ENCODE results near the gene CHKA.
A peak's percentile ranks its signal among the peaks of the same experiment; 100 is the strongest.

The CHKA gene

GRCh38 chr11:68011051-68011943, 109.9 kb downstream of the CHKA start:
- no peak for DNase-seq

GRCh38 chr11:68010090-68011041, 110.8 kb downstream of the CHKA start, which contains the start of gene ALDH3B1:
Gene ALDH3B1, plus strand, starts transcription at chr11:68010327. Its CDS starts 4,971 bp downstream, at chr11:68015298.
- DNase-seq, result peak; percentile 9

- DNase-seq, result peak; percentile 8
Observed at GRCh38 chr11:68009391-68010089, 111.6 kb downstream of the CHKA start.

GRCh38 chr11:68008381-68009337, 112.5 kb downstream of the CHKA start:
- no peak for DNase-seq

- no peak for DNase-seq
Observed at GRCh38 chr11:68007498-68008380, 113.4 kb downstream of the CHKA start.

GRCh38 chr11:68006606-68007166, 114.5 kb downstream of the CHKA start:
- DNase-seq, result no peak

- DNase-seq, result no peak
Observed at GRCh38 chr11:68004551-68005335, 116.4 kb downstream of the CHKA start.

GRCh38 chr11:68003846-68004550, 117.2 kb downstream of the CHKA start, which contains the start of gene UNC93B1:
Gene UNC93B1, minus strand, starts transcription at chr11:68004097. Its CDS starts 54 bp downstream, at chr11:68004043.
- DNase-seq, result peak; percentile 82

- DNase-seq, result peak; percentile 54
Observed at GRCh38 chr11:68002938-68003845, 118.0 kb downstream of the CHKA start.
